Esophagus muscularis mucosa (tissue), 4 donors: ENCODE measurements around the gene MEG3. TPM values are rescaled to one million over a fixed set of nuclear protein-coding genes. Genes with fewer than 3 reads are reported as not detected.

ENCODE experiments used
- DNase-seq: peaks from one replicate; pipeline ENCODE4 v3.0.0-alpha.2; 2017; ENCODE audit errors: extremely low spot score
- H3K27ac ChIP-seq, 4 donors: fragments of 200-600 bp; sonication (generic); replicated peaks in 1 of 4; 1 replicate in 3 of 4; 2 replicates in 1 of 4; pipeline ENCODE4 v1.5.1; 2016 to 2019; ENCODE audit warnings: mild to moderate bottlenecking in 1 of 4
- H3K27me3 ChIP-seq, 4 donors: fragments of 200-600 bp; sonication (generic); one replicate each; pipeline versions ENCODE4 v1.5.1 to v1.6.0; 2016 to 2019
- H3K36me3 ChIP-seq, 4 donors: fragments of 200-600 bp; sonication (generic); one replicate each; pipeline ENCODE4 v1.5.1; 2016 to 2019
- H3K4me1 ChIP-seq, 4 donors: fragments of 200-600 bp; sonication (generic); one replicate each; pipeline ENCODE4 v1.5.1; 2016 to 2019
- H3K4me3 ChIP-seq, 4 donors: fragments of 200-600 bp; sonication (generic); 1 replicate in 2 of 4; 2 replicates in 2 of 4; pipeline ENCODE4 v1.5.1; 2016 to 2019; ENCODE audit warnings: mild to moderate bottlenecking in 4 of 4, moderate library complexity in 1 of 4
- H3K9me3 ChIP-seq, 4 donors: fragments of 200-600 bp; sonication (generic); 1 replicate in 3 of 4; 2 replicates in 1 of 4; pipeline ENCODE4 v1.5.1; 2016 to 2019
- CTCF ChIP-seq, 3 experiments: fragments of 200-600 bp in 2 of 3; fragments of 450-650 bp in 1 of 3; sonication (generic) in 2 of 3; IDR thresholded peaks; one replicate each; pipeline ENCODE4 v1.5.1; 2017 to 2019; ENCODE audit warnings: antibody characterized with exemption in 3 of 3, mild to moderate bottlenecking in 2 of 3, moderate library complexity in 1 of 3
- EP300 ChIP-seq: sonication (generic); formaldehyde crosslinking; IDR thresholded peaks from one replicate; pipeline ENCODE4 v1.6.1; 2017; ENCODE audit warnings: antibody characterized with exemption
- POLR2A ChIP-seq: fragments of 450-650 bp; IDR thresholded peaks from one replicate; pipeline ENCODE4 v1.6.1; 2017; ENCODE audit warnings: antibody characterized with exemption, moderate library complexity, mild to moderate bottlenecking, low read depth
- POLR2AphosphoS5 ChIP-seq, 2 donors: sonication (generic); formaldehyde crosslinking; IDR thresholded peaks; one replicate each; pipeline ENCODE4 v1.6.1; 2017; ENCODE audit warnings: antibody characterized with exemption in 2 of 2
- WGBS: methylation state at CpG from one replicate; pipeline ENCODE4 v1.1.5; 2018; 5-methylcytosine and 5-hydroxymethylcytosine counted together
- intact Hi-C: fragments of 100-400 bp; cut with DNase I; formaldehyde crosslinking; loops from one replicate; pipeline ENCODE4 v1.15.1; 2023
- total RNA-seq, 4 donors: library from RNA; depleted of rRNA; stranded (reverse); fragments of >200 nt; gene quantifications; one replicate each; pipeline versions ENCODE4 v1.1.0 to v1.2.1, GENCODE V29; 2016

MEG3 gene
- total RNA-seq, 4 donors from 2014 or later, result 9.4 to 53.2 (median 22.1) TPM

GRCh38 chr14:100778526-100778882 is 47.4 kb upstream of the MEG3 start:
- Histone ChIP-seq H3K4me3 (no peak overlapping the region), H3K27ac (no peak overlapping the region), H3K9me3 (no peaks in the 10 kb centered on the region), H3K4me1 (no peaks in the 10 kb centered on the region), H3K36me3 (no peaks in the 10 kb centered on the region), H3K27me3 (peaks cover 0 to 18% (median 0%) of the 10 kb centered on the region in 4 donors)
- WGBS, result 89% methylated on average over 6 of the region's 7 CpGs
- intact Hi-C loops, result no loop called here
- no peak for TF ChIP-seq CTCF (IDR thresholded peaks at IDR 0.05)
- no peak for DNase-seq

- 88% methylated on average over 12 of the region's 24 CpGs for WGBS
- Histone ChIP-seq H3K4me3 (no peak overlapping the region), H3K27ac (no peak overlapping the region), H3K36me3 (no peaks in the 10 kb centered on the region), H3K27me3 (peaks cover 0 to 12% (median 0%) of the 10 kb centered on the region in 4 donors), H3K4me1 (no peaks in the 10 kb centered on the region), H3K9me3 (no peaks in the 10 kb centered on the region)
- intact Hi-C loops, result no loop called here
- DNase-seq, result no peak
- no peak for TF ChIP-seq POLR2AphosphoS5 (IDR thresholded peaks at IDR 0.05)
- TF ChIP-seq POLR2A, result no peak
- no peak for TF ChIP-seq EP300
These were observed 46.8 kb upstream of the MEG3 start for GRCh38 chr14:100778951-100779690.

GRCh38 chr14:100779691-100780080 is 46.2 kb upstream of the MEG3 start:
- H3K9me3 ChIP-seq, result no peaks in the 10 kb centered on the region
- H3K4me1 ChIP-seq, result no peaks in the 10 kb centered on the region
- no peaks in the 10 kb centered on the region for H3K36me3 ChIP-seq
- no peak overlapping the region for H3K4me3 ChIP-seq
- intact Hi-C loops, result no loop called here
- 97% methylated on average over 13 of the region's 13 CpGs for WGBS
- H3K27me3 ChIP-seq, result peaks cover 0 to 11% (median 0%) of the 10 kb centered on the region in 4 donors
- TF ChIP-seq EP300 (no peak), POLR2A (no peak), CTCF (IDR thresholded peaks at IDR 0.05) (no peak), POLR2AphosphoS5 (IDR thresholded peaks at IDR 0.05) (no peak)
- no peak for DNase-seq
- H3K27ac ChIP-seq, result no peak overlapping the region

GRCh38 chr14:100780246-100780645 is 45.7 kb upstream of the MEG3 start:
- Histone ChIP-seq H3K4me1 (no peaks in the 10 kb centered on the region), H3K27ac (no peak overlapping the region), H3K27me3 (peaks cover 0 to 11% (median 0%) of the 10 kb centered on the region in 4 donors), H3K9me3 (no peaks in the 10 kb centered on the region), H3K36me3 (no peaks in the 10 kb centered on the region), H3K4me3 (no peak overlapping the region)
- DNase-seq, result no peak
- TF ChIP-seq EP300 (no peak), CTCF (IDR thresholded peaks at IDR 0.05) (no peak), POLR2AphosphoS5 (IDR thresholded peaks at IDR 0.05) (no peak), POLR2A (no peak)
- intact Hi-C loops, result no loop called here
- 79% methylated on average over 12 of the region's 12 CpGs for WGBS

GRCh38 chr14:100780646-100781355 is 45.1 kb upstream of the MEG3 start:
- H3K27ac ChIP-seq, result no peak overlapping the region
- 90% methylated on average over 11 of the region's 12 CpGs for WGBS
- H3K4me1 ChIP-seq, result no peaks in the 10 kb centered on the region
- DNase-seq, result no peak
- H3K9me3 ChIP-seq, result no peaks in the 10 kb centered on the region
- peaks cover 0 to 11% (median 0%) of the 10 kb centered on the region in 4 donors for H3K27me3 ChIP-seq
- TF ChIP-seq EP300 (no peak), POLR2A (no peak), CTCF (IDR thresholded peaks at IDR 0.05) (no peak), POLR2AphosphoS5 (IDR thresholded peaks at IDR 0.05) (no peak)
- no peaks in the 10 kb centered on the region for H3K36me3 ChIP-seq
- intact Hi-C loops, result no loop called here
- no peak overlapping the region for H3K4me3 ChIP-seq
